GM10847 (cell line): ENCODE data around the gene RNF144B.

Experiments used
- POLR2A ChIP-seq: IDR thresholded peaks from 2 replicates; pipeline ENCODE4 v1.6.1; 2011; ENCODE audit not compliant: insufficient read length; ENCODE audit errors: extremely low read depth

The RNF144B gene

DNA sequence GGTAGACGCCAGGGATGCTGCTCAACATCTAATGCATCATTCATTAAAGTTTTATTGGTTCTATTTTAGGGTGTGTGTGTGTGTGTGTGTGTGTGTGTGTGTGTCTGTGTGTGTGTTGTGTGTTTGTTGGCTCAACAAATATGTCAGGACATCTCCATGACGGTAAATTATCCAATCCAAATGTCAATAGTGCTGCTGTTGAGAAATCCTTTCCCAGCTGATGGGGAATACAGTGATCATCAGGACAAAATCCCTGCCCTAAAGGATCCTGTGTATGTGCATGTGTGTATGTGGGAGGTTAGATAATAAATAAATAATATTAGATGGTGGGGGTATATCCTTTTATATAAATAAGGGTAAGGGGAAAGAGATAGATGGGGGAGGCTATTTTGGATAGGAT, 59.6 kb downstream of the RNF144B start:
- TF ChIP-seq POLR2A = no peak

DNA sequence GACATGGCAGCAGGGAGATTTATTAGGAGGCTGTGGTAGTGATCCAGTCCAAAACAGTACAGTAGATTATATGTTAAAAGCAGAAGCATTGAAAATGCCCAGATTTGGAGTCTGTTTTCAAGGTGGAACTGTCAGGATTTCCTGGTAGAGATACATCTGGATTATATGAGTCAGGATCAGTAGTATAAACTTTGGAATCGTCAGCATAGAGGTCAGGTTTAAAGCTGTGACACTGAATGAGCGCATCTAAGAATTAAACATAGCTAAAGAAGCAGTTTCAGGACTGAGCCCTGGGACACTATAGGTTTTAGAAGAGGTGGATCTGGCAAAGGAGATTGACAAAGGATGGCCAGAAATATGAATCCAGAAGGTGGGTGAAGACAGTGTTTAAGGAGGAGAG, 60.4 kb downstream of the RNF144B start:
- TF ChIP-seq POLR2A = no peak

DNA sequence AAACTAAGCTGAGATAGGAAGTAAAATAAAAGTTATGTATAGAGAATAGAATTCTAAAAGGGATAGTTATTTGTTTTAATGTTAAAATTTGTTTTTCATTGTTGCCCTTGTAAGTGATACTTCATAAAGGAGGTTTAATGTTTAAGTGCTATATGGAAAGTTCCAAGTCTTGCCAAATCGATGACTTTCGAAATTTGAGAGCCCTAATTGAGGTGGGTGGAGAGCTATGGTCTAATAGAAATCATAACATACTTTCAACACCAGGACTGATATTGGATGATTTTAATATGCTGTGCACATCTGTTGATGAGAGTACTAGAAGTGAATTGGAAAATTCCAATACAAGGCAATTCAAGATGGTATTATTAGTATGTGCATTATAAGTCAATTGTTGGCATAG, 64.6 kb downstream of the RNF144B start:
- no peak for TF ChIP-seq POLR2A

DNA sequence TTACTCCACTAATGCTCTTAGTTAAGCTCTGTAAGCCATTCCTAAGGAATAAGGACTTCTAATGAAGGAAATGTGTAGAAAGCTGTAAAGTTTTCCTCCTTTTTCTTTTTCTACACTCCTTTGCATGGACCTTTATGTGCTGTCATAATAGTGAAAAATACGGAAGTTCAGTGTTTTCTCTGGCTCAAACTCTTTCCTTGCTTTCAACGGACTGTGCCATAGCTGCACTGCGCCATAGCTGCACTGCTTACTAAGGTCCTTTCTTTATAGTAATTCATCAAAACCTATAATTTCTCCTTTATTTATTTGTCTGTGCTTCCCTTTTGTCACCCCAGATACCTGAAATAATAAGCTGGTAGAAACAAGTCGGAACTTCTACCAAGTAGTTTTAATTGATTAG, 67.3 kb downstream of the RNF144B start:
- no peak for TF ChIP-seq POLR2A

- no peak for TF ChIP-seq POLR2A
Measured at GRCh38 chr6:18457065-18457737, 70.1 kb downstream of the RNF144B start.

DNA sequence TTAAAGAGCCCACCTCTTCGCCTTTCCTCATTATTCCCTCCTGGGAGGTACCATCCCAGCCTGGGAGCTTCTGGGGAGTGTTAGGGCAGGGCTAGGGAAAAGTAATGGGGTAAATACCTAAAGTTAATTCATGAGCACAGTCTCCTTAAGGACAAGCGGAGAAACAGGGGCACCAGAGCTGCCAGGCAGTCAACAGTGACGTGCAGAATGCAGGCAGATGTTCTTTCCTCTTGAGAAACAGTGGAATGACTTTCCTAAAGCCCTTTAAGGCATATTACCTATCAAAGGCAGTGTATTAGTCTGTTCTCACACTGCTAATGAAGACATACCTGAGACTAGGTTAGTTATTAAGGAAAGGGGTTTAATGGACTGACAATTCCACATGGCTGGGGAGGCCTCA, 76.3 kb downstream of the RNF144B start:
- no peak for TF ChIP-seq POLR2A

GRCh38 chr6:18464176-18464575, 77.0 kb downstream of the RNF144B start:
- TF ChIP-seq POLR2A = no peak

DNA sequence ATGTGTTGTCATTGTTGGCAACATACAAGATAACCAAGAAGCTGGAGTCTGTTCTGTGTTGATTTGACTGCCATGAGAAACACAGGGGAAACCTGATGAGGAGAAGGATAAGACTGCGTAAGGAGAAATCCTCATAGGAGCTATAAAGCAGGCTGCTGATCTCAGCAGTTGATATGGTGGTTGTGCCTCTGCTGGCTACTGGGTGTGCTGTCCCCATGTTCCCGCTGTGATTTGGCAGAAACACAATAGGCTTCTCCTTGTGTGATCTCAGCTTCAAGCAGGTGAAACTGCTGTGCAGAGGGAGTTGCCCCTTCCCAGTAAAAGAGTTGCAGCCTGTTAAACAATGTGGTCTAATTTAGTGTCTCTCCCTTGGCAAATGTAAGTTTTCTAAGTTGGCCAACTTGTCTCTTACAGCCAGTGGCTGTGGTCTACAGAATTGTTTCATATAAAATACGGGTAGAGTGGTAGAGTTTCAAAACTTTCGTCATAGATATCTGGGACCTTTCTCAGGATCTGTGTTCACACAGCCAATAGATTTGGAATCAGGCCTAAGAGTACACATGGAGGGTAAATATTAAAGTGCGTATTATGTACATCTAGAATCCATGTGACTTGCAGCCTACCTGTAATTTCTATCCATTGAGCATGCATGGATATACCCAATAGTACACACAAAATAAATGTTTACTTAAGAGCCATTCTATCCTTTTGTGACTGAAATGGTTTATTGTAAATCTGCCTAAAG, 78.4 kb downstream of the RNF144B start:
- no peak for TF ChIP-seq POLR2A

DNA sequence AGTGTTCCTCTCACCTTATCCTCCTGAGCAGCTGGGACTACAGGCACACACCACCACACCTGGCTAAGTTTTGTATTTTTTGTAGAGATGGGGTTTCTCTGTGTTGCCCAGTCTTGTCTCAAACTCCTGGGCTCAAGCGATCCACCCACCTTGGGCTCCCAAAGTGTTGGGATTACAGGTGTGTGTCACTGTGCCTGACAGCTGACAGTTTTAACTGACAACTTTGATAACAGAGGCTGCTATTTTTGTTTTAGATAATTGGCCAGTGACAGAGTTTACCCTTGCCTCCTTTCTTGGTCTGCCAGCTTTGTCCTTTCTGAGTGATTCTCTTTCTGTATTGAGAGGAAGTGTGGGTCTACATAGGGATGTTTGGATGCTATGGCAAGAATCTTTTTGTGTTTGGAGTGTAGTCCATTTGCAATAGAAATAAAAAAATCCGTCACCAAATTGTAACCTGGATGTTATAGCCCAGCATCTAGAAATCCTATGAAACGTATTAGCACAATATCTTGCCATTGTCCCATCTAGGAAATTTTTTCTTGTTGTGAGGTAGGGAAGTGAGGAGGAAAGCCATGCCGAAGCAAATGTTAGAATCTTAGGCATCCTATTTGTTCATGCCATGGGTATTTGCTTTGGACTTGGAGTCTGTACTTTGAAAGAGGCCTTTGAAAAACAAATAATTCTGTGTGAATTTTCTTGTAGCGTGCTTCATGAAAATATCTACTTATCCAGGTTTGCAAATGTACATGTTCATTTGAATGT, 80.8 kb downstream of the RNF144B start:
- TF ChIP-seq POLR2A = no peak

GRCh38 chr6:18468503-18468843, 81.3 kb downstream of the RNF144B start:
- no peak for TF ChIP-seq POLR2A

DNA sequence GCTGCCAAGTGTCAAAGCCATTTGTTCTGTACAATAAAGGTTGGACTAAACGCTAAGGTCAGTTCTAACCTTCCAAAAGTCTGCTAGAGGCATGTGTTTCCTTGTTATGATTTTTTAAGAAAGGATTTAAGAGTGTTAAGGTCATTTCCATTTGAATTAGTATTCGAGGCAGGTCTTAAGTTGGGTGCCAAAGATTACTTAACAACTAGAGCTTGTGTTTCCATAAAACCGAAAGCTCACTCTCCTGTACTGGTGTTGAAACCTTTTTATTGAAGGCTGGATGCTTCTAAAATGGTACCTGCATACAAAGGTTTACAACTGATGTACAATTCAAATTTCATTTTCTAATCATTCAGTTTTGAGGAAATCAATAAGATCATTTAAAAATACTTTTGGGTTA, 82.4 kb downstream of the RNF144B start:
- TF ChIP-seq POLR2A = no peak

- no peak for TF ChIP-seq POLR2A
Measured at GRCh38 chr6:18471232-18471964, 84.2 kb downstream of the RNF144B start.

GRCh38 chr6:18472941-18473340, 85.8 kb downstream of the RNF144B start:
- TF ChIP-seq POLR2A = no peak

DNA sequence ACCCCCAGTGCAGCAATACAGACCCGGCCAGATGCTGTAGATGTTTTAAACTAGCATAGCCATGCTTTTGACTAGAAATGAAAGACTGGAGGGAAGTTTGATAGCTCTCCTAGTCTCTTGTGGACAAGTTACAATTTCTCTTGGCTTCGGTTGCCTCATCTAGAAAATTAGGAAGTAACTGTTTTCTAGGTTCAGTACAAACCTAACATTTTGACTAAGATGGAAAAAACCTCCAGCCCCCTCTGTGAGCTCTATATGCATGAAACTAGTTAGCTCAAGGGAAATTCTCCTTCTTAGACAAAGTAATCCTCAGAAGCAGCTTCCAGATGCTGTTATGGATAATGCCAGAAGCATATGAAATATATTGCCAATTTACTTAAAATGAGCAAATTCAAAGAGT, 86.6 kb downstream of the RNF144B start:
- no peak for TF ChIP-seq POLR2A

DNA sequence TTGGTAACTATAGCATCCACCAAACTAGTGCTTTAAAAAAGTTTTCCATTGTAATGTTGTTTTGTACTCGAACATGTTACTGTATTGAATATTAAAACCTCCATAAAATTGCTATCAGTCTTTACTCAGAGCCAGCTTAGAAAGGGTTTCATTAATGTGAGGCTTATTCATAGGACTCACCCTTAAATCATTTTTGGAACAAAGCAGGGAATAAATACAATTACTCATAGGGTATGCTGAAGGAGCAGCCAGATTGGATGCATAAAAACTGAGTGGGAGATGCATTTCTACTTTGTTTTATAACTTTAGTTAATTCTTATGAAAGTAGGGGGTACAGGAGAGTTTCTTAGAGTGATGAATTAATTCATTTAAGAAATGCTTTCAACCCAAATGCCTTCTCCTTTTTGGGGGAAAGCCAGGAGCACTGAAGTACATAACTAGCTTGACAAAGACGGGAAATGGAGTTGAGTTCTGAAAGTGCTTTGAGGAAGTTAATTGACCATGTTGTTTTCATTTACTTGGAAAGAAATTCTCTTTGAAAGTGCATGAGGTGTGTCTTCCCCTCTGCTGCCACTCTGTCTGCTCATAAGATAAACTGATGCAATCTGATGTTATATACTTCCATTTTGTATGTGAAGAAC, 90.3 kb downstream of the RNF144B start:
- no peak for TF ChIP-seq POLR2A

GRCh38 chr6:18478610-18479009, 91.5 kb downstream of the RNF144B start:
- no peak for TF ChIP-seq POLR2A

DNA sequence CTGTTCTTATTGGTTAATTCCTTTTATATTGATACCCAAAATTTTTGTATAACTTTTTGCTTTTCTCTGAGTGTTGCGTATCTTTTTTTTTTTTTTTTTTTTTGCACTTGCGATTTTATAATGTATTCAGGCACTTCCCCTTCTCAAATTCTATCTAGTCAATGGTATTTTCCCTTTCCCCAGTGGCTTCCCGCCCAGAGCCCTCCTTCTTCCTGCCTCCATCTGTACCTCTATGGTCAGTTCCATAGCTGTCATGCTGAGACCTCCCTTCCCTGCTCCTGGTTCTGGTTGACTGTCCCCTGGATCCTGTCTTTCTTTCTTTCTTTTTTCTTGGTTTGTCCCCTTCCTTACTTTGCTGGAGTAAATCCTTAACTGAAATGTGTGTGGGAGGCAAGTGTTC, 94.7 kb downstream of the RNF144B start:
- no peak for TF ChIP-seq POLR2A
